HG02571 (cell line): Measurements from ENCODE around the gene APBB1IP.
"Not testable (repeated sequence)": the region's sequence is repeated elsewhere in the genome, so short reads cannot be mapped to it uniquely, and the experiment has no call there.

Experiments
- ATAC-seq: cut with Tn5 transposase; IDR thresholded peaks from one replicate; pipeline ENCODE4 v1.9.1; 2021; ENCODE audit warnings: mild to moderate bottlenecking, moderate library complexity; ENCODE audit not compliant: unreplicated experiment

APBB1IP gene

DNA sequence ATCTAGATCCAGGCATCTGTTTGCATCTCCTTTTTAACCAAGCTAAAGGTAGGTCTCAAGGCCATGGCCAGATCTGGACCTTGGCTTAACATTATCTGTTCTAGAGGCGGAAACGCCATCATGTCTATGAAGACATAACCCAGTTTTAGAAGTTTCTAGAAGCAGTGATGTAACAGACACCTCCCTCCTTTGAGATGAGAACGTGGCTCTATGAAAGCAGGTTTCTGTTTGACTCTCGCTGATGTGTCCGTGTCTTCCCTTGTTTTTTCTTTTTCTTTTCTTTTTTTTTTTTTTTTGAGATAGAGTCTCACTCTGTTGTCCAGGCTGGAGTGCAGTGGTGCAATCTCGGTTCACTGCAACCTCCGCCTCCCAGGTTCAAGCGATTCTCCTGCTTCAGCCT is 36.7 kb downstream of the APBB1IP start:
- not testable (repeated sequence) for ATAC-seq

DNA sequence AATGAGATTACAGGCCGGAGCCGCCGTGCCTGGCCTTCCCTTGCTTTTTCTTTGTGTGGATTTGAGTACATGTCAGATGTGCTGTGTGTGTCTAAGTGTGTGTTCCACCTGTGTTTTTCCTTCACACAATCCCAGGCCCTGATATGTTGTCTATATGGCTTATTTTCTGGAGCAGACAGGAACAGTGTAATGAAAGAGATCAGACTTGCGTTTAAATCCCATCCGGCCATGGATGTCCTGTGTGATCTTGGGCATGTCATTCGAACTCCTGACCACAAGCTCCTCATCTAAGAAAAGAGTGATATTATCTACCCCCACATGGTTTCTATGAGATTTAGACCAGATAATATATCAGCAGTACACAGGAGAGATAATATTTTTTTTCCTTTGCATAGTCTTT is 37.2 kb downstream of the APBB1IP start:
- ATAC-seq = no peak

DNA sequence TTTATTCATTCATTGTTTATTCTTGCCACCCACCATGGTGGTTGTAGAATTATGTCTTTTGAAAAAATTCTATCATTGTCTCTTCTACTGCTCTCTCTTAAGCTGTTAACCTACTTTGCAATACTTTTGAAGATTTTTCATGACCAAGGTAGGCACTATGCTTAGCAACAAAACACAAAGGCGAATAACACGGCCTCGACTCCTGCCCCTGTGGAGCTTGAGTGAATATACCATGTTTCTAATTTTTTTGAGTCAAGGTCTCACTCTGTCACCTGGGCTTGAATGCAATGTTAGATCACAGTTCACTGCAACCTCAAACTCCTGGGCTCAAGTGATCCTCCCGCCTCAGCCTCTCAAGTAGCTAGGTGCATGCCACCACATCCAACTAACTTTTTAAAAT is 39.4 kb downstream of the APBB1IP start:
- no peak for ATAC-seq

DNA sequence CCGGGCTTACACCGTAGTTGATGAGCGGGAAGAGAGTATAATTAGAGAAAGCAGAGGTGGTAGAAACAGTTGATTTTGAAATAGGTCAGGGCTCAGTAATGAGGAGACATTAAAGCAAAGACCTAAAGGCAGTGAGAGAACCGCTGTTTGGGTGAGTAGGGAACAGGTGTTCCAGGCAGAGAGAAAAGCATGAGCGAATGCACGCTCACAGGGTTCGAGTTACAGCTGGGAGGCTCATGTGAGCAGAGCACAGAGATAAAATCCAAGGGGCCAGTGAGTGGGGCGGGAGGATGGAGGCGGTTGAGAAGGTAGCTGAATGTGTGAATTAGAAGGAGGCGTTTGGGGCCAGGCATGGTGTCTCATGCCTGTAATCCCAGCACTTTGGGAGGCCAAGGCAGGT is 39.9 kb downstream of the APBB1IP start:
- ATAC-seq = no peak

DNA sequence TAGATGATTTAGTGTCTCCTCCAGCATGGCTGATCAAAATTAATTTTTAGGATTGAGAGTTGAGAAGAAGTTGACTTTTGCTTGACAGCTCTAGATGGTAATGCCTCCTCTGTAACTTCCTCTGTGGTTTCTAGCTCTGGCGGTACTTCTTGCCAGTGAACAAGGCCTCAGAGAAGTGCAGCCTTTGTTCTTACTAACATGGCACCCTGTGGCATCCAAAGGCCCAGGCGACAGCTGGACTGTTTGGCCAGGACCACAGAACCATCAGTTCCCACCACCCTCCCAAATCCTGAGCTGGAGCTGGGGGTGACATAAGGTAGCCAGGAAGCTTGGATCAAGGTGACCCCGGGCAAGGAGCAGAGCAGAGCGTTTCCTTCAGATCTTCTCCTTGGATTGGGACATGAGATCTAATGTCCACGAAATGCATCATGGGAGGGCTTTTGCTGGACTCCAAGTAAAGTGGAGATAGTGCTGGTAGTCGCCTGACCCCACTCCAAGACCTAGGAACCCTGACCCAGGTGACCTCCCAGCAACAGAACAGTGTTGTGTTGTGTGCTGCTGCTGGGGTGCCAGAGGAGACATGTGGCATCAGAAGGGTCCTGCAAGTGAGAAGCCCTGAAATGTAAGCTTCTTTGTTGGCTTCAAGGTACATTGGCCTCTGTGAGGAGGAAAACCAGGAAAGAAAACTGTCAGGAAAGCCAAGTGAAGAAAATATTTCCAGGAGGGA is 41.8 kb downstream of the APBB1IP start:
- ATAC-seq = peak; percentile 44

DNA sequence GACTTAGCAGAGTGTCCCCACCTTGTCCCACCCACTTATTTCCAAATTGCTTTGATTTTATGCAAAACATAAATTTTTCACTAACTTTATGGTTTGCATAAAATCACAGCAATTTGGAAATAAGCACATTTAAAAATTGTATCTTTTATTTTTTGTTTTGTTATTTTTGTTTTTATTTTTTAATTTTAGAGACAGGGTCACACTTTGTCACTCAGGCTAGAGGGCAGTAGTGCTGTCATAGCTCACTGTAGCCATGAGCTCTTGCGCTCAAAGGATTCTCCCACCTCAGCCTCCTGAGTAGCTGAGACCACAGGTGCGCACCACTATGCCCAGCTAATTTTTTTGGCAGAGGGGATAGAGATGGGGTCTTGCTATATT is 43.2 kb downstream of the APBB1IP start:
- ATAC-seq = no peak

DNA sequence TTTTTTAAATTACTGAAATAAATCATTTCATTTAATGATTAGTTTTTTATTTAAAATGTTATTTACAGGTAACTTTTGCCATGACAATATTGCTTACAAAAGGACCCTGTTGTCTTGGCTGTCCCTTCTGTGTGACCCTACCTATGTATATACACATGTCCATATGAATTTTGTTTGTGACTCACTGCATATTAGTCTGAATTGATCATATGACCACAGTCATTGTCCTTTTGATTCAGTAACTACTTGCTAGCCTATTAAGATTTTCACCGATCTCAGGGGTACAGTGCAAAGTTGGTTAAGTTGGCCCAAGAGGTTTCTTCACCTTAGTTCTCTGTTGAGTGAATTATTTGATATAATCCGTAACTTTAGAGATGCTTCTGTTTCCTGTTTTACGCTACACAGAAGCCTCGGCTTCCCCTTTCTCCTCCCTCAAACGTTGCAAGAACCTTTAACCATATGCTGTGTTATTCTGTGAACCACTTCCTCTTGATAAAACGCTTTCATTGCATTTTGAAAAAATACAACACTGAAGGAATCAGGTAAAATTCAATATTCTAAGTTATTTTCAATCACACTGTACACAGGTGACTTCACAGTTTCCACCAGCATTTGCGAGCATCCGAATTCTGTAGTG is 43.9 kb downstream of the APBB1IP start:
- no peak for ATAC-seq

DNA sequence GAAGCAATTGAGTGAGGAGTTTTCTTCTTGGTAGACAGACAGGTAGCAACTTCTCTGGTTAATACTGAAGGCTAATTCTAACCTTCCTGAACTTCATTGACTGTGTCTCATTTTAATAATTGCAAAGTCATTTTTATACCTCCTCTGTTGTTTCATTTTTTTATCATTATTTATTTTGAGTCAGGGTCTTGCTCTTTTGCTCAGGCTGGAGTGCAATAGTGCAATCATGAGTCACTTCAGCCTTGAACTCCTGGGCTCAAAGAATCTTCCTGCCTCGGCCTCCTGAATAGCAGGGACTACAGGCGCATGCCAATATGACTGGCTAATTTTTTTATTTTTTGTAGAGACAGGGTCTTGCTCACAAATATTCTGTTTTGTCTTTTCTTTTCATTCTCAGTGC is 45.4 kb downstream of the APBB1IP start:
- no peak for ATAC-seq

DNA sequence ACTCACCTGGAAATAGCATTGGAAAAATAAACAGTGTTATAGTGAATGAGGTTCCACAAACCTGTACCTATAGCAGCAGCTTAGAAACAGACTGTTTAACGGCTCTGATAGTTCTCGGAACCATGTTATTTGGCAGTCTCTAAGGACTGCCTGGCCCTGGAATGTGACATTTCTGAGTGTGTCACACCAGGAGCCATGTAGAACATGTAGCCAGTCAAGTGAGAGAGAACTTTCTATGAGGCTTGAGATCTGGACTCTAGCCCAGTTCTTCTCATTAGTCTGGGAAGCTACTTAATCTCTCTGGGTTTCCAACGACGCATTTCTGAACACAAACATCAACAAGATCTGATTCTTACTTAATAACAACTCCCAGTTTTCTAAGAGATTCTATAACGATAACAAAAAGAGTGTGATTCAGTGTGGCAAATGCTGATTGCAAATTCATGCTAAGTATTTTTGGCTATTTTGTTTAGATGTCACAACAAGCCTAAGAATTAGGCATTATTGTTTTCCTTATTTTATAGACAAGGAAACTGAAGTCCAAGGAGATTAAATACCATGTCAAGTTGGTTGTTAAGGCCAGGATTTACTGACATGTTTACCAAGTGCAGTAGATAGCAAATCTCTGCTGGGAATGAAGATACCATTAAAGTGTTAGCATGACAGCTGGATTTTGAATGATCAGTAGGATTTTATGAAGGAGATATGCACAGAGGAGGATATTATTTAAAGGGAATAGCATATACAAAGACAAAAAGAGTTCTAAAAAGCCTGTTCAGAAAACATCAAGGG is 47.2 kb downstream of the APBB1IP start:
- ATAC-seq = no peak

DNA sequence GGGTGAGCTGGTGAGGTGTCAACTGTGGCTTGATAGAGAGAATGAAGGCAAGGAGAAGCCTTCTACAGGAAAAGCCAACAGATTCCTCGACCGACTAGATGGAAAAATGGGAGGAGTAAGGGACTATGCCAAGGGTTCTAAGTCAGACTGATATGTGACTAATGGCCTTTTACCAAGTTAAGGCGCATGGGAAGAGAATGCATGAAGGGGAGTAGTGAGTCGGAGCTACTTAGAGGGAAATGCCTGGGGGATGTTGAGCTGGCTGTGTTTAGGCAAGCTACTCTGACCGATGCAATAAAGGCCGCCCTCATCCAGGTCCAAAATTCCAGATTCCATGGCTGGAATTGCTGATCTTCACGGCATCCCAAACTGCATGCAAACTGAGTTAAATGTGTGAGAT is 48.2 kb downstream of the APBB1IP start:
- ATAC-seq = no peak

DNA sequence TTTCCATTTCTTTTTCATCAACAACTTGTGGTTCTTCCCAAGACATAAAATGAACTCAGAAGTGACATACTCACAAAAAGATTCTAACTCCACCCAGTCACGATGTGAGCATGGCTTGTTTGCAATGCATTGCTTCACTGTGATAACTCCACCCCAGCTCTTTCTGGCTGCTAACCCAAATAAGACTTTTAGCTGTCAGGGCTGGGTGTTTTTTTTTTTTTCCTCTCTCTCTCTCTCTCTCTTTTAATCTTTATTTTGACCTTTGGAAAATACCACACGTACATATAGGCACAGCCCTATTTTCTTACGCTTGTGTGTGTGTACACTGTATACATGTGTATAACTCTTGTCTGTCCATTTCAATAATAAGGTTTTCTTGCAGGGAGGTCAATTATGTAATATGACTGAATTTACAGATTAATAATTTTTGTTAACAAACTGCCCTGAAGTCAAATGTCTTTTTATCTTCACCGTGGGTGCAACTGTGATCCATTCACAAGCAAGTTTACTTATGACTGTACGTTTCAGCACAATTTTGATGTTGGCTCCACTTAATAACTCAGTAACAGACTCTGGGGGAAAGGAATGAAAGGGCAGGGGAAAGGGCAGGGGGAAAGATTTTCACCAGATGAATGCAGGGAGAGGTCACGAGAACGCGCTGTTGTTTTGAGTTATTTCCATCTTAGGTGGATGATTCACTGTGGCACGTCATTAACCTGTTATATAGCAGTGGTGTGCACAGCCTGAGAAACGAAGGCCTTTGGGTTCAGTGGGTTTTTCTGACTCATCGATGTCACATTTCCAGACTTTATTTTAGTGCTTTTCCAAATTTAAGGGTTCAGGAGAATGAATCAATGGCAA is 49.1 kb downstream of the APBB1IP start:
- ATAC-seq = peak; percentile 87

DNA sequence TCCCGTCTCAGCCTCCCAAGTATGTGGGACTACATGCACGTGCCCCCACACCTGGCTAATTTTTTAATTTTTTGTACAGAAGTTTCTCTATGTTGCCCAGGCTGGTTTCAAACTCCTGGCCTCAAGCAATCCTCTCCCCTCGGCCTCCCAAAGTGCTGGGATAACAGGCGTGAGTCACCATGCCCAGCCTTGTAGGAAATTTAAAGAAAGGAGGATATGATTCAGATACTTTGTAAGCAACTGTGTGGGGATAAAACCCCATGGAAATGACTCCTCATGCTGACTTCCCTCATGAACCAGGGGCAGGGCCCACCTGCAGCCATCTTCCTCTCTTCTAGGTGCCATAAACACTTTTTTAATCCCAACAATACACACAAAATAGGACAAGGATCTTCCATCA is 50.2 kb downstream of the APBB1IP start:
- no peak for ATAC-seq

DNA sequence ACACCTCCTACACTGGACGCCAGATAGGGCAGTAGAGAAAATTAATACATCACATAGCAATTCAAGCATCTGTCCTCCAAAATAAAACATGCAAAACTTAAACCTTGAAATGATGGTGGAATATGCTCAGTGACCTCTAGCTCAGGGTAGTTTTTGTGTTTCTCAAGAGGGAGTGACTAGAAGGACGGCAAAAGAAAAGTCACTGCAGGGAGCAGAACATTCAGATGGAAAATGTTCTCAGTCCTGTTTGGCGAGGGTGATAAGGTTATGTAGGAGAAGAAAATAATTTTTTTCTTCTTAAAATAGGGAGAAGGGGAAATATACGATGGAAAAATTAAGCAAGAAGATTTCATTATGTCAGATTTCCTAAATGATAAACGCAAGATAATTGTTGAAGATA is 50.9 kb downstream of the APBB1IP start:
- no peak for ATAC-seq

DNA sequence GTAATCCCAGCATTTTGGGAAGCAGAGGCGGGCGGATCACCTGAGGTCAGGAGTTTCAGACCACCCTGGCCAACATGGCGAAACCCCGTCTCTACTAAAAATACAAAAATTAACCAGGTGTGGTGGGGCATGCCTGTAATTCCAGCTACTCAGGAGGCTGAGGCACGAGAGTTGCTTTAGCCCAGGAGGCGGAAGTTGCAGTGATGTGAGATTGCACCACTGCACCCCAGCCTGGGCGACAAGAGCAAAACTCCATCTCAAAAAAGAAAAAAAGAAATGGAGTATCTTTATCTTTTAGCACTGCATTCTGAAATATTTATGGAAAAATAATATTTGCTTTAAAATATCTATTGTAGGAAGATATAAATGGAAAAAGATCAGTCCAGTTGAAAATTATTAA is 52.2 kb downstream of the APBB1IP start:
- ATAC-seq = not testable (repeated sequence)

DNA sequence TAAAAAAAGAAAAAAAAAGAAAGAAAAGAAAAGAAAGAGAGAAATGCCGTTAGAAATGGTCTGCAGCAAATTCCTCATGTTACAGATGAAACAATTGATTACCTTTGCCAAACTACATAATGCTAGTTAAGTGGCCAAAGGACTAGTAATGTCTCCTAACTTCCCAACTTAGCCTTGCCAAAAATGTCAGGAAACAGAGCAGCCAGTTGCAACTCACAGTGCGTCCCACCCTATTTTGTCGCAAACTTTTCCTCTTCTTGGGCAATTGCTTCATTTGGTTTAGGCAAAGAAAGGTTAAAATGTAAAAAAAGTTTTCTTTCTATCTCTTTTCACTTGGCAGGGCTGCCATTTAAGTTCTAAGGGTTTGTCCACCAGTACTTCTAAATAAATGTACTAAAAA is 53.1 kb downstream of the APBB1IP start:
- no peak for ATAC-seq

DNA sequence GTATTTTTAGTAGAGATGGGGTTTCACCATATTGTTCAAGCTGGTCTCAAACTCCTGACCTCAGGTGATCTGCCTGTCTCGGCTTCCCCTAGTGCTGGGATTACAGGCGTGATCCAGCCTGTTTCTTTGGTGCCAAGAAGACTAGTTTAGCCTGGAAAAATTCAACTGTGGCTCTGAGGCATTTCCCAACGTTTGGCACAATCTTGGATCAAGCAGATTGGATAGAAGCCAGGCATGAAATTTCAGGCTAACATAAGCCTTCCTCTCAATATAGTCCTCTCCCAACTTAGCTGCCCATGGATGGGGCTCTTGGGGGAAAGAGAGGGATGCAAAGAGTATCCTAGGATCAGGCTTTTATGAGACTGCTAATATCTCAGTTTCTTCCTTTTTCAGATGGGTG is 53.8 kb downstream of the APBB1IP start:
- no peak for ATAC-seq

DNA sequence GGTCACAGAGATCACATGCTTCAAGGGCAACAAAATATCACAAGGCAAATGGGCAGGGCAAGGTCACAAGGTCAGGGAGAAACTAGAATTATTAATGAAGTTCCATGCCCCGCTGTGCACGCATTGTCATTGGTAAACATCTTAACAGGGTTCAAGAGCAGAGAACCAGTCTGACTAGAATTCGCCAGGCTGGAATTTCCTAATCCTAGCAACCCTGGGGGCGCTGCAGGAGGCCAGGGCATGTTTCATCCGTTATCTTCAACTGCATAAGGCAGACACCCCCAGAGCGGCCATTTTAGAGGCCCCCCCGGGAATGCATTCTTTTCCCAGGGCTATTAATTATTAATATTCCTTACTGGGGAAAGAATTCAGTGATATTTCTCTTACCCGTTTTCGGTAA is 54.6 kb downstream of the APBB1IP start:
- not testable (repeated sequence) for ATAC-seq

DNA sequence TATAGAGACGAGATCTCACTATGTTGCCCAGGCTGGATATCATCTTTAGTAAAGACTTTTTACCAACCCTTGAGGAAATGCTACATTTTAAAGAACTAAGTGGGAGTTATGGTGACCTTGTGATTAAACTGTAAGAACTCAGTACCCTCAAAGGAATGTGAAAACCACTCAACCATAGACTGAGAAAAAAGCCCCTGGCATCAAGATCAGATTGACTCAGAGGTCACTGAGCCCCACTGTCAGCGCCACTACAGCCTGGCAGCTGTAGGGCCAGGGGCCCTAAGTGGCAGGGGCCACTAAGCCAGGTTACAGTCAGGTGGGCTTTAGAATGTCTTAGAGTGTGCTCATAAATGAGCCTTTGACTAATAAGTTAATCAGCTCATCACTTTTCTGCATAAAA is 55.9 kb downstream of the APBB1IP start:
- ATAC-seq = no peak

DNA sequence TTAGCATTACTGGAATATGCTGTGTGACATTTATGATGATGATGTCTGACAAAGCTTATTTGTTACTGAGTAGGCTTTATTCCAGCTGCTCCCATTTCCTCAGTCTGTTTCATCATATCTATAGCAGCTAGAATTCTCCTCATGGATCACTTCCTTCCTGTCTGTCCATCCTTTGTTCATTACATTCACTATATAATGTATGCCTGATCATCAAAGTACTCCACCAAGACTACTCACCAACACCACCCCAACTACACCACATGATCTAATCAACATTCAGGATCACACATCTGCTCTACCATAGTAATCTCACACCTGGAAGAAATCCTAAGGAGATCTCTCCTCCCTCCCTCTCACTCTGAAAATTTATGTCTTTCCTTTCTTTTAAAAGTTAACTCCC is 61.3 kb downstream of the APBB1IP start:
- no peak for ATAC-seq

DNA sequence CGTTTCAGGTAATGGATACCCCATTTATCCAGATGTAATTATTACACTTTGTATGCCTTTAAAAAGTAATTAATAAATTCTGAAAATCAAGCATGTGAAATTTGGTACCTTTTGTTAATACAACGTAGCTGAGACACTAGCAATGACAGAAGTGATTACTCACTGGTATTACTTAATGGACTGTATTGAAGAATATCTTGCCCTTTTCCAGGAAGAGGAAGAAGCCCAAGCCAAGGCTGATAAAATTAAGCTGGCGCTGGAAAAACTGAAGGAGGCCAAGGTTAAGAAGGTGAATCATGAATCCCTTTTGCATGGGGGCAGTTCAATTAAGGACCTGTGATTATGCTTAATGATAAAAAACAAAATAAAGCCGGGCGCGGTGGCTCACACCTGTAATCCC is 64.8 kb downstream of the APBB1IP start:
- no peak for ATAC-seq

DNA sequence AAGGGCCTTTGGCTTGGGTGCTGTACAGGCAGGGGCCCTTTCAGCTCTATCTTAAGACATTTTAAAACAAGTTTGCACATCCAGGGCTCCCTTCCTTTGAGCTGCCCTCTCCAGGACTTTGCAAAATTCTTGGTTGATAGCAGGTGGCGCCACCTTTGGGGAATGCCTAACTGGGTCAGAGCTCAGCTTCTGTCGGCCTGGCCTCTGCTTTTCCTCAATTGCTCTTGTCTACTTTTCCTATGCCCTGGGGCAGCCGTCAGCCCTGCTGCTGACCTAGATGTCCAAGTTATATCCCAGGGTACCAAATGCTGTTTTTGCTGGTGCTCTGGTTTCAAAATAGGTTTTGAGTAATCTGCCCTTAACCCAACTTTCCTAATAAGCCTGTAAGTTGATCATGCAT is 65.8 kb downstream of the APBB1IP start:
- no peak for ATAC-seq
